HL-60 (cell line): ENCODE results near the gene DNAJC4.

ENCODE experiments used
- DNase-seq, 2 experiments: peaks; one replicate each; pipeline ENCODE4 v3.0.0-alpha.2; 2010 to 2020; ENCODE audit warnings: low read depth in 1 of 2, low spot score in 1 of 2
- H3K27ac ChIP-seq: fragments of 250-450 bp; sonication (Bioruptor Pico); replicated peaks from 2 replicates; pipeline ENCODE4 v1.5.1; 2020; ENCODE audit warnings: mild to moderate bottlenecking, moderate library complexity
- H3K27me3 ChIP-seq: fragments of 250-450 bp; sonication (Bioruptor Pico); 2 replicates; pipeline ENCODE4 v1.5.1; 2021; ENCODE audit warnings: mild to moderate bottlenecking, moderate library complexity; ENCODE audit not compliant: insufficient read depth, poor library complexity, severe bottlenecking
- H3K4me3 ChIP-seq: replicated peaks from 2 replicates; pipeline ENCODE4 v1.5.1; 2011; ENCODE audit warnings: mild to moderate bottlenecking, control low read depth, low read length; ENCODE audit not compliant: insufficient read depth
- CTCF ChIP-seq: IDR thresholded peaks from one replicate; pipeline ENCODE4 v1.5.1; 2011; ENCODE audit warnings: low read length, control low read depth, inconsistent platforms; ENCODE audit not compliant: insufficient read depth
- GABPA ChIP-seq: IDR thresholded peaks from 2 replicates; pipeline ENCODE4 v1.6.1; 2012; ENCODE audit warnings: low read depth
- POLR2AphosphoS5 ChIP-seq: IDR thresholded peaks from 2 replicates; pipeline ENCODE4 v1.6.1; 2012; ENCODE audit warnings: low read depth
- REST ChIP-seq: IDR thresholded peaks from 2 replicates; pipeline ENCODE4 v1.6.1; 2012; ENCODE audit warnings: low read depth; ENCODE audit not compliant: insufficient replicate concordance
- SPI1 ChIP-seq: IDR thresholded peaks from 2 replicates; pipeline ENCODE4 v1.6.1; 2012; ENCODE audit warnings: low read depth, mild to moderate bottlenecking, borderline replicate concordance

The DNAJC4 gene

GRCh38 chr11:64249563-64250414, 19.4 kb downstream of the DNAJC4 start:
- no peak for DNase-seq
- H3K27me3 ChIP-seq = no peaks in the 10 kb centered on the region
- TF ChIP-seq REST (no peak), POLR2AphosphoS5 (no peak), GABPA (no peak), SPI1 (no peak), CTCF (no peak)
- no peak overlapping the region for H3K27ac ChIP-seq
- no peak overlapping the region for H3K4me3 ChIP-seq

GRCh38 chr11:64250415-64251015, 20.2 kb downstream of the DNAJC4 start:
- Histone ChIP-seq H3K27me3 (no peaks in the 10 kb centered on the region), H3K27ac (no peak overlapping the region; the same call in 1 of the 2 replicates), H3K4me3 (peak overlapping the region; percentile 75)
- no peak for TF ChIP-seq POLR2AphosphoS5
- TF ChIP-seq REST = no peak
- no peak for TF ChIP-seq GABPA
- TF ChIP-seq SPI1 = no peak
- TF ChIP-seq CTCF = no peak
- no peak for DNase-seq

- peak in 1 of 2 experiments; percentile 44 for DNase-seq
- Histone ChIP-seq H3K27me3 (no peaks in the 10 kb centered on the region), H3K4me3 (peak within 1 kb of the TSS; percentile 75), H3K27ac (peak within 1 kb of the TSS; percentile 49)
- TF ChIP-seq POLR2AphosphoS5 = no peak
- no peak for TF ChIP-seq GABPA
- TF ChIP-seq REST = no peak
- TF ChIP-seq CTCF = no peak
- no peak for TF ChIP-seq SPI1
These were observed 20.8 kb downstream of the DNAJC4 start, which contains the start of gene PLCB3 for GRCh38 chr11:64251016-64251752. Gene PLCB3, plus strand, starts transcription at chr11:64251530. Its CDS starts 120 bp downstream, at chr11:64251650.
